Liver (tissue), 9 donors: ENCODE measurements around the gene SLC6A14. TPM values are rescaled to one million over a fixed set of nuclear protein-coding genes. Genes with fewer than 3 reads are reported as not detected.

Source experiments
- DNase-seq: peaks from one replicate; pipeline ENCODE4 v3.0.0-alpha.2; 2017; ENCODE audit warnings: low spot score
- H3K27ac ChIP-seq, 2 donors: one replicate each; pipeline ENCODE4 v1.7.0; 2013; ENCODE audit warnings: inconsistent platforms in 2 of 2, low read length in 2 of 2, control low read depth in 1 of 2, low read depth in 1 of 2, mild to moderate bottlenecking in 1 of 2
- H3K27me3 ChIP-seq, 4 donors: one replicate each; pipeline versions ENCODE4 v1.6.1 to v1.7.0; 2013; ENCODE audit warnings: low read length in 3 of 4, inconsistent platforms in 1 of 4, mild to moderate bottlenecking in 1 of 4, moderate library complexity in 1 of 4; ENCODE audit not compliant: control insufficient read depth in 4 of 4, insufficient read depth in 4 of 4
- H3K36me3 ChIP-seq, 4 donors: one replicate each; pipeline versions ENCODE4 v1.6.1 to v1.7.0; 2013; ENCODE audit warnings: low read length in 3 of 4, mild to moderate bottlenecking in 3 of 4, low read depth in 1 of 4, moderate library complexity in 1 of 4; ENCODE audit not compliant: control insufficient read depth in 4 of 4, insufficient read depth in 3 of 4
- H3K4me1 ChIP-seq, 4 donors: one replicate each; pipeline versions ENCODE4 v1.6.1 to v1.7.0; 2013; ENCODE audit warnings: low read length in 3 of 4, mild to moderate bottlenecking in 3 of 4, moderate library complexity in 1 of 4; ENCODE audit not compliant: control insufficient read depth in 4 of 4, insufficient read depth in 4 of 4
- H3K4me3 ChIP-seq, 3 donors: one replicate each; pipeline versions ENCODE4 v1.6.1 to v1.7.0; 2013; ENCODE audit warnings: low read length in 3 of 3, control low read depth in 1 of 3, low read depth in 1 of 3, mild to moderate bottlenecking in 1 of 3
- H3K9ac ChIP-seq, 2 donors: one replicate each; pipeline ENCODE4 v1.7.0; 2013; ENCODE audit warnings: low read length in 2 of 2, mild to moderate bottlenecking in 2 of 2, moderate library complexity in 2 of 2, control low read depth in 1 of 2, low read depth in 1 of 2
- H3K9me3 ChIP-seq, 4 donors: one replicate each; pipeline versions ENCODE4 v1.6.1 to v1.7.0; 2013; ENCODE audit warnings: low read length in 3 of 4; ENCODE audit not compliant: control insufficient read depth in 4 of 4
- ATF3 ChIP-seq: IDR thresholded peaks from 2 replicates; pipeline ENCODE4 v1.6.1; 2016; ENCODE audit warnings: antibody characterized with exemption
- EGR1 ChIP-seq, 2 donors: IDR thresholded peaks; 2 replicates each; pipeline ENCODE4 v1.6.1; 2016 to 2018; ENCODE audit warnings: antibody characterized with exemption in 2 of 2, low read depth in 2 of 2
- FOXA1 ChIP-seq: IDR thresholded peaks from 2 replicates; pipeline ENCODE4 v1.6.1; 2016; ENCODE audit warnings: antibody characterized with exemption
- FOXA2 ChIP-seq: IDR thresholded peaks from 2 replicates; pipeline ENCODE4 v1.6.1; 2016; ENCODE audit warnings: antibody characterized with exemption
- GABPA ChIP-seq, 2 donors: IDR thresholded peaks in 1 of 2; conservative IDR thresholded peaks in 1 of 2; 2 replicates each; pipeline ENCODE4 v1.6.1; 2016; ENCODE audit warnings: antibody characterized with exemption in 2 of 2, mild to moderate bottlenecking in 1 of 2, moderate library complexity in 1 of 2
- HNF4A ChIP-seq, 2 donors: conservative IDR thresholded peaks; 2 replicates each; pipeline ENCODE4 v1.6.1; 2016; ENCODE audit warnings: antibody characterized with exemption in 2 of 2, mild to moderate bottlenecking in 2 of 2
- HNF4G ChIP-seq: IDR thresholded peaks from 2 replicates; pipeline ENCODE4 v1.6.1; 2016; ENCODE audit warnings: antibody characterized with exemption
- JUND ChIP-seq, 2 donors: IDR thresholded peaks; 2 replicates each; pipeline ENCODE4 v1.6.1; 2016; ENCODE audit warnings: antibody characterized with exemption in 2 of 2
- MAX ChIP-seq: IDR thresholded peaks from 2 replicates; pipeline ENCODE4 v1.6.1; 2016; ENCODE audit warnings: antibody characterized with exemption
- NR2F2 ChIP-seq: IDR thresholded peaks from 2 replicates; pipeline ENCODE4 v1.6.1; 2016; ENCODE audit warnings: antibody characterized with exemption
- RAD21 ChIP-seq, 2 donors: IDR thresholded peaks; 2 replicates each; pipeline ENCODE4 v1.6.1; 2016; ENCODE audit warnings: antibody characterized with exemption in 2 of 2, mild to moderate bottlenecking in 2 of 2
- REST ChIP-seq: IDR thresholded peaks from 2 replicates; pipeline ENCODE4 v1.6.1; 2016; ENCODE audit warnings: antibody characterized with exemption, mild to moderate bottlenecking
- RXRA ChIP-seq, 2 donors: IDR thresholded peaks; 2 replicates each; pipeline ENCODE4 v1.6.1; 2017 to 2018; ENCODE audit warnings: antibody characterized with exemption in 2 of 2, mild to moderate bottlenecking in 1 of 2
- SP1 ChIP-seq: IDR thresholded peaks from 2 replicates; pipeline ENCODE4 v1.6.1; 2018; ENCODE audit warnings: antibody characterized with exemption, mild to moderate bottlenecking
- TAF1 ChIP-seq: conservative IDR thresholded peaks from 2 replicates; pipeline ENCODE4 v1.6.1; 2016; ENCODE audit warnings: antibody characterized with exemption, mild to moderate bottlenecking
- YY1 ChIP-seq: IDR thresholded peaks from 2 replicates; pipeline ENCODE4 v1.6.1; 2016; ENCODE audit warnings: antibody characterized with exemption, mild to moderate bottlenecking
- ZBTB33 ChIP-seq: IDR thresholded peaks from 2 replicates; pipeline ENCODE4 v1.6.1; 2016; ENCODE audit warnings: antibody characterized with exemption
- WGBS: extraction: QIAGEN DNeasy Blood & Tissue Kit; methylation state at CpG from one replicate; pipeline ENCODE4 v1.1.7; 2013; 5-methylcytosine and 5-hydroxymethylcytosine counted together
- polyA plus RNA-seq, 2 donors: library from polyadenylated mRNA; stranded (reverse) in 1 of 2; unstranded in 1 of 2; fragments of 200-250 nt in 1 of 2; fragments of >200 nt in 1 of 2; fragmentation: Nextera tagmentation in 1 of 2; extraction: Ambion mirVana in 1 of 2; gene quantifications; one replicate each; pipeline versions ENCODE4 v1.2.1 to v1.2.3, GENCODE V29; 2013 to 2015
- total RNA-seq, 2 donors: library from RNA; depleted of rRNA; stranded (reverse); fragments of >200 nt; gene quantifications; one replicate each; pipeline ENCODE4 v1.2.3, GENCODE V29; 2014
- TF ChIP-seq, protein P1 (sequence below): fragments of 150-350 bp; IDR thresholded peaks from 2 replicates; pipeline ENCODE4 v1.5.1; 2017; ENCODE audit warnings: improper control_type of control experiment, low read depth, low read length; ENCODE audit not compliant: missing input control
- donor health status: healthy.
- donor health status: healthy.
- donor health status: healthy.
- donor health status: healthy.
- donor health status: healthy.

SLC6A14 gene
- total and polyA plus RNA-seq, 4 donors: 0.33 TPM; not detected in 3

DNA sequence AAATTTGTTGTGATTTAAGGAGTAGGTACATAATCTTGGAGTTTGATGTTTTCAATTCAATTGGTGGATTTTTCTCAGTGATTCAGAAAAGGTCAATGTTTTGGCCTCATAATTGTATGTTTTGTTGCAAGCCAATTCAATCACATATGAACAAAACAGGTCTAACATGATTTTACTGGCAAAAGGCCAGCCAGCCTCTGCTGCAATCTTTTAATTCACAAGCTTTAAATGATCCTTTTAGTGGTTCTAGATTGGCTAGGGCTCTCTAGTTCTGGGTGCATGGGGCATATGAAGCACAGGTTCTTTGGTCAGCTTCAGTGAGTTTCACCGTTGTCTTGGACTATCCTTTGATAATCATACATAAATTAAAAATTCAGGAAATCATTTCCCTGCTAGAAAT is 19.2 kb upstream of the SLC6A14 start:
- H3K36me3 ChIP-seq: no peaks in the 10 kb centered on the region
- H3K4me3 ChIP-seq: no peak overlapping the region
- H3K4me1 ChIP-seq: no peaks in the 10 kb centered on the region
- 90% methylated on average over 1 of the region's 1 CpG for WGBS
- DNase-seq: no peak
- no peak overlapping the region for H3K27ac ChIP-seq
- no peak for TF ChIP-seq RXRA (IDR thresholded peaks at IDR 0.05)
- TF ChIP-seq TAF1: no peak
- TF ChIP-seq, protein P1, sequence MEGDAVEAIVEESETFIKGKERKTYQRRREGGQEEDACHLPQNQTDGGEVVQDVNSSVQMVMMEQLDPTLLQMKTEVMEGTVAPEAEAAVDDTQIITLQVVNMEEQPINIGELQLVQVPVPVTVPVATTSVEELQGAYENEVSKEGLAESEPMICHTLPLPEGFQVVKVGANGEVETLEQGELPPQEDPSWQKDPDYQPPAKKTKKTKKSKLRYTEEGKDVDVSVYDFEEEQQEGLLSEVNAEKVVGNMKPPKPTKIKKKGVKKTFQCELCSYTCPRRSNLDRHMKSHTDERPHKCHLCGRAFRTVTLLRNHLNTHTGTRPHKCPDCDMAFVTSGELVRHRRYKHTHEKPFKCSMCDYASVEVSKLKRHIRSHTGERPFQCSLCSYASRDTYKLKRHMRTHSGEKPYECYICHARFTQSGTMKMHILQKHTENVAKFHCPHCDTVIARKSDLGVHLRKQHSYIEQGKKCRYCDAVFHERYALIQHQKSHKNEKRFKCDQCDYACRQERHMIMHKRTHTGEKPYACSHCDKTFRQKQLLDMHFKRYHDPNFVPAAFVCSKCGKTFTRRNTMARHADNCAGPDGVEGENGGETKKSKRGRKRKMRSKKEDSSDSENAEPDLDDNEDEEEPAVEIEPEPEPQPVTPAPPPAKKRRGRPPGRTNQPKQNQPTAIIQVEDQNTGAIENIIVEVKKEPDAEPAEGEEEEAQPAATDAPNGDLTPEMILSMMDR: no peak
- no peak for TF ChIP-seq RAD21 (IDR thresholded peaks at IDR 0.05)
- TF ChIP-seq JUND (IDR thresholded peaks at IDR 0.05): no peak
- no peak for TF ChIP-seq GABPA (IDR thresholded peaks at IDR 0.05 in 1 of 2, conservative IDR thresholded peaks at IDR 0.05 in 1 of 2)
- TF ChIP-seq HNF4G: no peak
- no peak for TF ChIP-seq FOXA1
- no peak for TF ChIP-seq SP1
- TF ChIP-seq EGR1 (IDR thresholded peaks at IDR 0.05; ENCODE audit: low read depth in 2 of 2): no peak
- no peak for TF ChIP-seq MAX
- no peak for TF ChIP-seq YY1
- TF ChIP-seq ZBTB33: no peak
- TF ChIP-seq REST: no peak
- no peak for TF ChIP-seq NR2F2
- no peak for TF ChIP-seq HNF4A (conservative IDR thresholded peaks at IDR 0.05)
- TF ChIP-seq FOXA2: no peak
- peaks cover 0 to 2% (median 0%) of the 10 kb centered on the region in 4 donors for H3K27me3 ChIP-seq
- H3K9ac ChIP-seq: no peak overlapping the region
- H3K9me3 ChIP-seq: no peaks in the 10 kb centered on the region

DNA sequence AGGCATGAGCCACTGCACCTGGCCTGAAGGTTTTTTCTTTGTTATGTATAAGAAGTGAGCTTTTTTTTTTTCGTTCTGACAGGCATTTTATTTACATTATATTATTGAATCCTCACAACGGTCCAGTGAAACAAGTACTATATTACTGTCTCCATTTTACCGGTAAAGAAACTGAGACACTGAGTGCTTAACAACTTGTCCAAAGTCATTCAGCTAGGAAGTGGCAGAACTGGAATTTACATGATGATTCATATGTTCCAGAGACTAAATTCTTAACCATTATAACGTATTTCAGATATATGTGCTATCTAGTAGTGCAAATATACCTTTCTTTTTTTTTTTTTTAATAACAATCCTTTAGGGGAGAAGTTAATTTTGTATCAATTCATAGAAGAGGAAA is 18.4 kb upstream of the SLC6A14 start:
- H3K9me3 ChIP-seq: no peaks in the 10 kb centered on the region
- WGBS: 77% methylated on average over 4 of the region's 4 CpGs
- H3K27me3 ChIP-seq: peaks cover 0 to 2% (median 0%) of the 10 kb centered on the region in 4 donors
- DNase-seq: no peak
- H3K4me1 ChIP-seq: no peaks in the 10 kb centered on the region
- no peaks in the 10 kb centered on the region for H3K36me3 ChIP-seq
- H3K27ac ChIP-seq: no peak overlapping the region
- TF ChIP-seq NR2F2 (no peak), TAF1 (no peak), FOXA1 (no peak), JUND (IDR thresholded peaks at IDR 0.05) (no peak), MAX (no peak), GABPA (IDR thresholded peaks at IDR 0.05 in 1 of 2, conservative IDR thresholded peaks at IDR 0.05 in 1 of 2) (no peak), EGR1 (IDR thresholded peaks at IDR 0.05; ENCODE audit: low read depth in 2 of 2) (no peak), HNF4A (conservative IDR thresholded peaks at IDR 0.05) (no peak), HNF4G (no peak), SP1 (no peak), REST (no peak), ATF3 (no peak)
- no peak overlapping the region for H3K9ac ChIP-seq
- H3K4me3 ChIP-seq: no peak overlapping the region
